VCaP (cell line): ENCODE data around the gene ASPA.
"Not testable (repeated sequence)": the region's sequence is repeated elsewhere in the genome, so short reads cannot be mapped to it uniquely, and the experiment has no call there.

Experiments used
- H3K27ac ChIP-seq: fragments of 450-650 bp; 2 replicates; pipeline ENCODE4 v1.5.1; 2017
- CTCF ChIP-seq: fragments of 450-650 bp; conservative IDR thresholded peaks from 2 replicates; pipeline ENCODE4 v1.5.1; 2017; ENCODE audit warnings: mild to moderate bottlenecking, moderate library complexity

ASPA gene

GRCh38 chr17:3507071-3507470 is 31.3 kb downstream of the ASPA start:
- no peak overlapping the region for H3K27ac ChIP-seq
- TF ChIP-seq CTCF, result no peak

- no peak for TF ChIP-seq CTCF
Observed at GRCh38 chr17:3507869-3508268, 32.1 kb downstream of the ASPA start.

GRCh38 chr17:3510090-3510489 is 34.3 kb downstream of the ASPA start:
- no peak for TF ChIP-seq CTCF
- no peak overlapping the region for H3K27ac ChIP-seq

More at GRCh38 chr17:3507869-3508268, 32.1 kb downstream of the ASPA start:
- no peak overlapping the region for H3K27ac ChIP-seq

GRCh38 chr17:3511852-3512504 is 36.2 kb downstream of the ASPA start:
- TF ChIP-seq CTCF, result no peak
- H3K27ac ChIP-seq, result no peak overlapping the region

- TF ChIP-seq CTCF, result no peak
- H3K27ac ChIP-seq, result no peak overlapping the region
Observed at GRCh38 chr17:3512505-3513171, 36.8 kb downstream of the ASPA start.

- TF ChIP-seq CTCF, result no peak
- H3K27ac ChIP-seq, result no peak overlapping the region
Observed at GRCh38 chr17:3513305-3514035, 37.7 kb downstream of the ASPA start.

- H3K27ac ChIP-seq, result not testable (repeated sequence)
Observed at GRCh38 chr17:3514167-3514566, 38.4 kb downstream of the ASPA start.
